ENCODE results near the gene CELA3B. TPM values are rescaled to one million over a fixed set of nuclear protein-coding genes. Genes with fewer than 3 reads are reported as not detected.

CELA3B gene
- total RNA-seq, 2 donors from 2014 or later, result not detected

- H3K27ac ChIP-seq, result peak overlapping the region; percentile 39 to 51
- no peaks in the 10 kb centered on the region for H3K36me3 ChIP-seq
- no peaks in the 10 kb centered on the region for H3K9me3 ChIP-seq
- WGBS, result 36% methylated on average over 3 of the region's 3 CpGs
- H3K4me1 ChIP-seq (replicated peaks), result no peaks in the 10 kb centered on the region
- H3K27me3 ChIP-seq (replicated peaks; ENCODE audit: insufficient read depth), result no peaks in the 10 kb centered on the region
- intact Hi-C loops (cut with DNase I), result loop anchor here (5.0 kb wide), 1 partner anchor 47 kb away; no protein-coding TSS in a partner anchor
- TF ChIP-seq, protein P1, sequence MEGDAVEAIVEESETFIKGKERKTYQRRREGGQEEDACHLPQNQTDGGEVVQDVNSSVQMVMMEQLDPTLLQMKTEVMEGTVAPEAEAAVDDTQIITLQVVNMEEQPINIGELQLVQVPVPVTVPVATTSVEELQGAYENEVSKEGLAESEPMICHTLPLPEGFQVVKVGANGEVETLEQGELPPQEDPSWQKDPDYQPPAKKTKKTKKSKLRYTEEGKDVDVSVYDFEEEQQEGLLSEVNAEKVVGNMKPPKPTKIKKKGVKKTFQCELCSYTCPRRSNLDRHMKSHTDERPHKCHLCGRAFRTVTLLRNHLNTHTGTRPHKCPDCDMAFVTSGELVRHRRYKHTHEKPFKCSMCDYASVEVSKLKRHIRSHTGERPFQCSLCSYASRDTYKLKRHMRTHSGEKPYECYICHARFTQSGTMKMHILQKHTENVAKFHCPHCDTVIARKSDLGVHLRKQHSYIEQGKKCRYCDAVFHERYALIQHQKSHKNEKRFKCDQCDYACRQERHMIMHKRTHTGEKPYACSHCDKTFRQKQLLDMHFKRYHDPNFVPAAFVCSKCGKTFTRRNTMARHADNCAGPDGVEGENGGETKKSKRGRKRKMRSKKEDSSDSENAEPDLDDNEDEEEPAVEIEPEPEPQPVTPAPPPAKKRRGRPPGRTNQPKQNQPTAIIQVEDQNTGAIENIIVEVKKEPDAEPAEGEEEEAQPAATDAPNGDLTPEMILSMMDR (IDR thresholded peaks at IDR 0.05), result no peak
- no peak for TF ChIP-seq POLR2A (IDR thresholded peaks at IDR 0.05)
- TF ChIP-seq POLR2AphosphoS5 (IDR thresholded peaks at IDR 0.05), result no peak
- no peak for DNase-seq (ENCODE audit: low spot score)
- no peak overlapping the region for H3K4me3 ChIP-seq
These were observed 32.1 kb upstream of the CELA3B start for GRCh38 chr1:21944733-21945073.

- intact Hi-C loops (cut with DNase I), result no loop called here
- DNase-seq (ENCODE audit: low spot score), result no peak
- Histone ChIP-seq H3K27me3 (replicated peaks; ENCODE audit: insufficient read depth) (no peaks in the 10 kb centered on the region), H3K4me3 (no peak overlapping the region), H3K4me1 (replicated peaks) (no peaks in the 10 kb centered on the region), H3K27ac (no peak overlapping the region), H3K9me3 (no peaks in the 10 kb centered on the region), H3K36me3 (no peaks in the 10 kb centered on the region)
- WGBS, result 62% methylated on average over 11 of the region's 11 CpGs
- TF ChIP-seq POLR2AphosphoS5 (IDR thresholded peaks at IDR 0.05) (no peak), POLR2A (IDR thresholded peaks at IDR 0.05) (no peak)
- TF ChIP-seq, protein P1 (IDR thresholded peaks at IDR 0.05), result no peak
These were observed 29.8 kb upstream of the CELA3B start for GRCh38 chr1:21946836-21947587.

GRCh38 chr1:21950734-21951133 lies 26.1 kb upstream of the CELA3B start:
- intact Hi-C loops (cut with DNase I), result no loop called here
- H3K27me3 ChIP-seq (replicated peaks; ENCODE audit: insufficient read depth), result no peaks in the 10 kb centered on the region
- no peaks in the 10 kb centered on the region for H3K4me1 ChIP-seq (replicated peaks)
- TF ChIP-seq, protein P1 (IDR thresholded peaks at IDR 0.05), result no peak
- 88% methylated on average over 7 of the region's 7 CpGs for WGBS
- no peak for DNase-seq (ENCODE audit: low spot score)
- H3K36me3 ChIP-seq, result no peaks in the 10 kb centered on the region
- H3K27ac ChIP-seq, result no peak overlapping the region
- no peak overlapping the region for H3K4me3 ChIP-seq
- no peaks in the 10 kb centered on the region for H3K9me3 ChIP-seq

- no peak overlapping the region for H3K27ac ChIP-seq
- no peaks in the 10 kb centered on the region for H3K36me3 ChIP-seq
- no peak for DNase-seq (ENCODE audit: low spot score)
- intact Hi-C loops (cut with DNase I), result no loop called here
- no peaks in the 10 kb centered on the region for H3K27me3 ChIP-seq (replicated peaks; ENCODE audit: insufficient read depth)
- H3K4me1 ChIP-seq (replicated peaks), result no peaks in the 10 kb centered on the region
- TF ChIP-seq, protein P1 (IDR thresholded peaks at IDR 0.05), result no peak
- TF ChIP-seq POLR2A (IDR thresholded peaks at IDR 0.05), result no peak
- TF ChIP-seq POLR2AphosphoS5 (IDR thresholded peaks at IDR 0.05), result no peak
- H3K4me3 ChIP-seq, result no peak overlapping the region
- H3K9me3 ChIP-seq, result no peaks in the 10 kb centered on the region
- 83% methylated on average over 12 of the region's 12 CpGs for WGBS
These were observed 25.5 kb upstream of the CELA3B start for GRCh38 chr1:21951226-21951870.

Measured in prostate gland (tissue), 2 donors.